OCI-LY7 (cell line): ENCODE results near the gene TYW1B. TPM values are rescaled to one million over a fixed set of nuclear protein-coding genes. Genes with fewer than 3 reads are reported as not detected.
"Not testable (repeated sequence)": the region's sequence is repeated elsewhere in the genome, so short reads cannot be mapped to it uniquely, and the experiment has no call there.

Experiments
- BruUV-seq: library from RNA; stranded (reverse); fragments of 400-500 nt; replicated peaks from 2 replicates; lab custom pipeline; 2021; lab: Mats Ljungman, UMichigan
- CTCF ChIA-PET: fragments of 300-600 bp; sonication (Branson Sonifier 250); formaldehyde crosslinking; loops from one replicate; lab custom pipeline; 2022; ENCODE audit warnings: antibody characterized with exemption; ENCODE audit not compliant: unreplicated experiment; lab: Charles Lee
- POLR2A ChIA-PET: fragments of 300-600 bp; sonication (Branson Sonifier 250); formaldehyde crosslinking; loops from one replicate; lab custom pipeline; 2022; ENCODE audit warnings: antibody characterized with exemption; lab: Charles Lee
- DNase-seq: peaks from one replicate; pipeline ENCODE4 v3.0.0-alpha.2; 2015; ENCODE audit warnings: low spot score
- H2AFZ ChIP-seq: fragments of 200-600 bp; sonication (generic), shearing (Covaris generic); 2 replicates; pipeline ENCODE4 v1.6.1; 2014; ENCODE audit warnings: mild to moderate bottlenecking, antibody characterized with exemption, low read length, moderate library complexity
- H3K27ac ChIP-seq: fragments of 200-600 bp; sonication (generic); 2 replicates; pipeline ENCODE4 v1.5.1; 2014; ENCODE audit warnings: mixed run types, low read depth, mild to moderate bottlenecking, moderate library complexity, low read length, inconsistent platforms; ENCODE audit not compliant: poor library complexity, severe bottlenecking
- H3K36me3 ChIP-seq: fragments of 200-600 bp; sonication (generic); 2 replicates; pipeline ENCODE4 v1.6.1; 2014; ENCODE audit warnings: mild to moderate bottlenecking, antibody characterized with exemption, low read length, moderate library complexity, mixed read lengths; ENCODE audit not compliant: insufficient read depth
- H3K4me1 ChIP-seq: fragments of 200-600 bp; sonication (generic); 2 replicates; pipeline ENCODE4 v1.5.1; 2014; ENCODE audit warnings: mild to moderate bottlenecking, low read length; ENCODE audit not compliant: insufficient read depth, poor library complexity, severe bottlenecking
- H3K4me2 ChIP-seq: fragments of 200-600 bp; sonication (generic); 2 replicates; pipeline ENCODE4 v1.6.1; 2014; ENCODE audit warnings: mild to moderate bottlenecking, low read length
- H3K4me3 ChIP-seq: fragments of 200-600 bp; sonication (generic); 2 replicates; pipeline ENCODE4 v1.5.1; 2014; ENCODE audit warnings: mild to moderate bottlenecking, low read depth, low read length; ENCODE audit not compliant: poor library complexity, severe bottlenecking
- H3K79me2 ChIP-seq: fragments of 200-600 bp; sonication (generic); 2 replicates; pipeline ENCODE4 v1.6.1; 2016; ENCODE audit warnings: low read depth, mild to moderate bottlenecking, low read length, moderate library complexity, mixed read lengths; ENCODE audit not compliant: insufficient read depth
- H3K9me2 ChIP-seq: fragments of 200-600 bp; sonication (generic); 2 replicates; pipeline ENCODE4 v1.6.1; 2016; ENCODE audit warnings: mild to moderate bottlenecking, low read length, mixed read lengths; ENCODE audit not compliant: insufficient read depth
- H3K9me3 ChIP-seq: fragments of 200-600 bp; sonication (generic); 2 replicates; pipeline ENCODE4 v1.6.1; 2014; ENCODE audit warnings: mild to moderate bottlenecking, mixed run types, low read length, mixed read lengths
- H4K20me1 ChIP-seq: fragments of 200-600 bp; sonication (generic); 2 replicates; pipeline ENCODE4 v1.6.1; 2014; ENCODE audit warnings: mild to moderate bottlenecking, antibody characterized with exemption, low read length, moderate library complexity, mixed read lengths; ENCODE audit not compliant: insufficient read depth
- EZH2phosphoT487 ChIP-seq: fragments of 200-600 bp; sonication (generic); IDR thresholded peaks from 2 replicates; pipeline ENCODE4 v1.6.1; 2018; ENCODE audit warnings: low read depth, borderline replicate concordance, mild to moderate bottlenecking, mixed run types, antibody characterized with exemption, low read length, moderate library complexity, mixed read lengths
- intact Hi-C: fragments of 100-400 bp; cut with micrococcal nuclease; formaldehyde crosslinking; loops from one replicate; pipeline ENCODE4 v1.10.0; 2022; ENCODE audit not compliant: unreplicated experiment
- total RNA-seq, 2 experiments: library from RNA; depleted of rRNA in 1 of 2; stranded (reverse); fragments of >200 nt in 1 of 2; shearing (Covaris generic) in 1 of 2; gene quantifications; 2 replicates each; pipeline ENCODE4 v1.2.3, GENCODE V29; 2014 to 2022
- TF ChIP-seq, protein P1 (sequence below): fragments of 200-600 bp; sonication (generic); conservative IDR thresholded peaks from 2 replicates; pipeline ENCODE4 v1.5.1; 2014; ENCODE audit warnings: mild to moderate bottlenecking, antibody characterized with exemption, low read length, moderate library complexity, mixed read lengths

Gene TYW1B
- total RNA-seq, 2 experiments from 2014 or later: 5.1 to 7.2 TPM

DNA sequence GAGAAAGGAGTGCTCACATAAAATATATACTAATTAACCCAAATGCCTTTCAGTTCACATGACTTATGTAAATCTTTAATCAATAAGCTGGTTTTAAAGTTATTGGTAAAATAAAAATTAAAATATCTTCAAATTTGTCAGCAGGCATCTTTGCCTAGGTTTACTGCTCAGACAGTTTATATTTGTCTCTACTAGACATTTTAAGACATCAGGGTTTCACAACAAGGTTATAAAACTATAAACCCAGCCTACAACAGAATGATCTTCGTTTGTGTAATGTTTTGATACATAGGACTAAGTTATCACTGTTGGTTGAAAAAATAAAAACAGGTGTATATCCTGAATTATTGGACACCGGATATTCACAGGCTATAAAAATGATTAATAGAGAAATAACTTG, 67.4 kb downstream of the TYW1B start:
- POLR2A ChIA-PET: interaction anchor here (0.6 kb wide), 1 partner anchor 280 kb away, joined by 3 read pairs; no protein-coding TSS in a partner anchor
- no peak for DNase-seq
- peaks cover 16% of the 10 kb centered on the region; the same call in 1 of the 2 replicates for H3K36me3 ChIP-seq
- TF ChIP-seq EZH2phosphoT487: no peak
- TF ChIP-seq, protein P1, sequence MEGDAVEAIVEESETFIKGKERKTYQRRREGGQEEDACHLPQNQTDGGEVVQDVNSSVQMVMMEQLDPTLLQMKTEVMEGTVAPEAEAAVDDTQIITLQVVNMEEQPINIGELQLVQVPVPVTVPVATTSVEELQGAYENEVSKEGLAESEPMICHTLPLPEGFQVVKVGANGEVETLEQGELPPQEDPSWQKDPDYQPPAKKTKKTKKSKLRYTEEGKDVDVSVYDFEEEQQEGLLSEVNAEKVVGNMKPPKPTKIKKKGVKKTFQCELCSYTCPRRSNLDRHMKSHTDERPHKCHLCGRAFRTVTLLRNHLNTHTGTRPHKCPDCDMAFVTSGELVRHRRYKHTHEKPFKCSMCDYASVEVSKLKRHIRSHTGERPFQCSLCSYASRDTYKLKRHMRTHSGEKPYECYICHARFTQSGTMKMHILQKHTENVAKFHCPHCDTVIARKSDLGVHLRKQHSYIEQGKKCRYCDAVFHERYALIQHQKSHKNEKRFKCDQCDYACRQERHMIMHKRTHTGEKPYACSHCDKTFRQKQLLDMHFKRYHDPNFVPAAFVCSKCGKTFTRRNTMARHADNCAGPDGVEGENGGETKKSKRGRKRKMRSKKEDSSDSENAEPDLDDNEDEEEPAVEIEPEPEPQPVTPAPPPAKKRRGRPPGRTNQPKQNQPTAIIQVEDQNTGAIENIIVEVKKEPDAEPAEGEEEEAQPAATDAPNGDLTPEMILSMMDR: no peak
- H3K4me2 ChIP-seq: no peak overlapping the region
- intact Hi-C loops: no loop called here
- no peaks in the 10 kb centered on the region for H3K79me2 ChIP-seq
- H2AFZ ChIP-seq: no peak overlapping the region
- H3K4me3 ChIP-seq: no peak overlapping the region
- H3K4me1 ChIP-seq: no peaks in the 10 kb centered on the region
- H4K20me1 ChIP-seq: no peaks in the 10 kb centered on the region
- peaks cover 15% of the 10 kb centered on the region for H3K9me3 ChIP-seq
- CTCF ChIA-PET: no interaction called here
- H3K9me2 ChIP-seq: no peaks in the 10 kb centered on the region
- BruUV-seq: no TSS peak
- H3K27ac ChIP-seq: no peak overlapping the region

DNA sequence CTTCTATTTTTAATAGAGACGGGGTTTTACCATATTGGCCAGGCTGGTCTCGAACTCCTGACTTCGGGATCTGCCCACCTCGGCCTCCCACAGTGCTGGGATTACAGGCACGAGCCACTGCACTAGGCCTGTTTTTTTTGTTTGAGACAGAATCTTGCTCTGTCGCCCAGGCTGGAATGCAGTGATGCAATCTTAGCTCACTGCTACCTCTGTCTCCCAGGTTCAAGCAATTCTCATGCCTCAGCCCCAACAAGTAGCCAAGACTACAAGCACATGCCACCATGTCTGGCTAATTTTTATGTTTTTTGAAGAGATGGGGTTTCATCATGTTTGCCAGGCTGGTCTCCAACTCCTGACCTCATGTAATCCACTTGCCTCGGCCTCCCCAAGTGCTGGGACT, 73.7 kb downstream of the TYW1B start:
- DNase-seq: no peak
- no TSS peak for BruUV-seq
- POLR2A ChIA-PET: no interaction called here
- CTCF ChIA-PET: no interaction called here
- H4K20me1 ChIP-seq: no peaks in the 10 kb centered on the region
- no peaks in the 10 kb centered on the region for H3K9me2 ChIP-seq
- H3K9me3 ChIP-seq: no peaks in the 10 kb centered on the region
- no peak overlapping the region for H2AFZ ChIP-seq
- H3K4me3 ChIP-seq: no peak overlapping the region
- no peak overlapping the region for H3K4me2 ChIP-seq
- H3K79me2 ChIP-seq: no peaks in the 10 kb centered on the region
- 0 out of 2 replicates have a peak, but pooled peaks cover 12% of the 10 kb centered on the region for H3K36me3 ChIP-seq
- no peak overlapping the region for H3K27ac ChIP-seq
- TF ChIP-seq EZH2phosphoT487: no peak
- intact Hi-C loops: no loop called here
- H3K4me1 ChIP-seq: no peaks in the 10 kb centered on the region

DNA sequence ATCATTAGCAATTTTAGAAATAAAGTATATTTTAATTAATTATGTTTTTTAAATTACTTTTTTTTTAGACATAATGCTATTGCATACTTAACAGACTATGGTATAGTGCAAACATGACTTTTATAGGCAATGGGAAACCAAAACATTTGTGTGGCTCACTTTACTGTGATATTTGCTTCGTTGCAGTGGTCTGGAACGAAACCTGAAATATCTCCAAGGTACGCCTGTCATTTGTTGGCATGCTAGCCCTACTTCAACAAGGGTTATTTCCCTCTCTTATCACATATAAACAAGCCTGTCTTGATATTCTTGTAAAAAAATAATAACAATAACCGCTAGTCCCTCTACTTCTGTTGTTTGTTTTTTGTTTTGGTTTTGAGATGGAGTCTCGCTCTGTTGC, 74.2 kb downstream of the TYW1B start:
- ChIA-PET POLR2A (no interaction called here), CTCF (no interaction called here)
- no peak overlapping the region for H3K4me2 ChIP-seq
- BruUV-seq: no TSS peak
- H3K4me3 ChIP-seq: no peak overlapping the region
- H3K36me3 ChIP-seq: 0 out of 2 replicates have a peak, but pooled peaks cover 9% of the 10 kb centered on the region
- H3K9me3 ChIP-seq: no peaks in the 10 kb centered on the region
- no peaks in the 10 kb centered on the region for H3K79me2 ChIP-seq
- no peaks in the 10 kb centered on the region for H3K4me1 ChIP-seq
- no peak overlapping the region for H3K27ac ChIP-seq
- H3K9me2 ChIP-seq: no peaks in the 10 kb centered on the region
- TF ChIP-seq, protein P1: no peak
- TF ChIP-seq EZH2phosphoT487: no peak
- no peak for DNase-seq
- H4K20me1 ChIP-seq: no peaks in the 10 kb centered on the region
- no peak overlapping the region for H2AFZ ChIP-seq
- intact Hi-C loops: no loop called here

DNA sequence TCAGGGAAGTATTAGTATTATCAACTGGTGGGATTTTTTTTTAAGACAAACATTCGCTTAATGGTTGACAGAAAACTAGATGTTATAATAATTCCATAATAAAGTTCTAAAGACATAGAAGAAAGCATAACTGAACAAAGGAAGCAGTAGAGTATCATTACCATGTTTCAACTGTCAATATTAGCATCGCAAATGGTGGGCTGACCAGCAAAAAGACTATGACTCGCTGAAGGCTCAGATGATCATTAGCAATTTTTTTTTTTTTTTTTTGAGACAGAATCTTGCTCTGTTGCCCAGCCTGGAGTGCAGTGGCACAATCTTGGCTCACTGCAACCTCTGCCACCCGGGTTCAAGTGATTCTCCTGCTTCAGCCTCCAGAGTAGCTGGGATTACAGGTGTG, 74.8 kb downstream of the TYW1B start:
- CTCF ChIA-PET, DNase-seq, BruUV-seq, H3K79me2 ChIP-seq, H3K4me3 ChIP-seq, H3K27ac ChIP-seq, H3K4me2 ChIP-seq, H3K9me2 ChIP-seq, H4K20me1 ChIP-seq, H3K9me3 ChIP-seq, H2AFZ ChIP-seq, H3K4me1 ChIP-seq, intact Hi-C loops, H3K36me3 ChIP-seq: not testable (repeated sequence)
- POLR2A ChIA-PET: interaction anchor here (0.7 to 0.9 kb wide), 2 partner anchors 11 to 13 kb away, joined by 3 to 4 read pairs; no protein-coding TSS in a partner anchor
